Keratinocyte (primary cell): ENCODE measurements around the gene DACH1.

Experiments used
- EZH2 ChIP-seq: IDR thresholded peaks from one replicate; pipeline ENCODE4 v1.6.1; 2012; ENCODE audit warnings: inconsistent platforms, mild to moderate bottlenecking, low read length, moderate library complexity
- TF ChIP-seq, protein P1 (sequence below), 3 experiments: IDR thresholded peaks in 1 of 3; conservative IDR thresholded peaks in 1 of 3; optimal IDR thresholded peaks in 1 of 3; 2 replicates in 2 of 3; 3 replicates in 1 of 3; pipeline versions ENCODE3 to v1.5.1; 2011; ENCODE audit warnings: low read length in 3 of 3, mild to moderate bottlenecking in 3 of 3, moderate library complexity in 2 of 3, control low read depth in 1 of 3, inconsistent platforms in 1 of 3; ENCODE audit not compliant: insufficient read depth in 2 of 3; ENCODE audit errors: extremely low read depth in 1 of 3

DNA sequence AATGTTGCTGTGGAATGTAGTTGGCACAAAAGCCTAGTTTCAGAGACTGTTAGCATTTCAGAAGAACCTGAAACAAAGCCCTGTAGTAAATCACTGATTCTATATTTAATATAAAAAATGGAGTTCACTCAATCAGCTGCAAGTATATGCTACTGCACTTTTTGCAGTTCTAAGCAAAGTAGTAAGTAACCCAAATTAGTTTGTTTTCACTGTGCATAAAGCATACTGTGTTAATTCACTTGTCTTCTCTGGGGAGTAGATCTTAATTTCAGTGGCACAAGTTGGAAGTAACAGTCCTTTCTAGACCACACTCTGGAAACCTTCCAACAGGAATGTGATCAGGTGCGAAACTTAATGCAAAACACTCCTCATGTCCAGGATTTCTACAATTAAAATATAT lies 139.3 kb downstream of the DACH1 start:
- TF ChIP-seq, protein P1, sequence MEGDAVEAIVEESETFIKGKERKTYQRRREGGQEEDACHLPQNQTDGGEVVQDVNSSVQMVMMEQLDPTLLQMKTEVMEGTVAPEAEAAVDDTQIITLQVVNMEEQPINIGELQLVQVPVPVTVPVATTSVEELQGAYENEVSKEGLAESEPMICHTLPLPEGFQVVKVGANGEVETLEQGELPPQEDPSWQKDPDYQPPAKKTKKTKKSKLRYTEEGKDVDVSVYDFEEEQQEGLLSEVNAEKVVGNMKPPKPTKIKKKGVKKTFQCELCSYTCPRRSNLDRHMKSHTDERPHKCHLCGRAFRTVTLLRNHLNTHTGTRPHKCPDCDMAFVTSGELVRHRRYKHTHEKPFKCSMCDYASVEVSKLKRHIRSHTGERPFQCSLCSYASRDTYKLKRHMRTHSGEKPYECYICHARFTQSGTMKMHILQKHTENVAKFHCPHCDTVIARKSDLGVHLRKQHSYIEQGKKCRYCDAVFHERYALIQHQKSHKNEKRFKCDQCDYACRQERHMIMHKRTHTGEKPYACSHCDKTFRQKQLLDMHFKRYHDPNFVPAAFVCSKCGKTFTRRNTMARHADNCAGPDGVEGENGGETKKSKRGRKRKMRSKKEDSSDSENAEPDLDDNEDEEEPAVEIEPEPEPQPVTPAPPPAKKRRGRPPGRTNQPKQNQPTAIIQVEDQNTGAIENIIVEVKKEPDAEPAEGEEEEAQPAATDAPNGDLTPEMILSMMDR (optimal IDR thresholded peaks at IDR 0.05 in 1 of 3, IDR thresholded peaks at IDR 0.05 in 1 of 3, conservative IDR thresholded peaks at IDR 0.05 in 1 of 3; ENCODE audit: extremely low read depth in 1 of 3, insufficient read depth in 2 of 3, low read length in 3 of 3), result no peak
- no peak for TF ChIP-seq EZH2
